K562 (cell line): Measurements from ENCODE around the gene RSPH3. TPM values are rescaled to one million over a fixed set of nuclear protein-coding genes. Genes with fewer than 3 reads are reported as not detected.

Source experiments
- ATAC-seq: fragments of 200-7000 bp; cut with Tn5 transposase; 3 replicates; pipeline ENCODE4 v1.9.1; 2020; ENCODE audit warnings: moderate library complexity
- BruUV-seq: library from RNA; stranded (reverse); fragments of 400-500 nt; replicated peaks from 2 replicates; lab custom pipeline; 2021; lab: Mats Ljungman, UMichigan
- CTCF ChIA-PET: fragments of 300-600 bp; formaldehyde crosslinking; extraction: SDS; loops from one replicate; lab custom pipeline; 2021; ENCODE audit warnings: low intra/inter-chr PET ratio; lab: Yijun Ruan, JAX
- POLR2A ChIA-PET: fragments of 300-600, 350-650 bp; sonication (Branson Sonifier 250); formaldehyde crosslinking; extraction: SDS; loops from one replicate; lab custom pipeline; 2021; ENCODE audit warnings: antibody characterized with exemption, inconsistent platforms; lab: Yijun Ruan, JAX
- DNase-seq, 4 experiments: peaks; one replicate each; pipeline versions ENCODE4 v3.0.0 to v3.0.0-alpha.2; 2011 to 2018; ENCODE audit warnings: low spot score in 3 of 4, mixed read lengths in 3 of 4; ENCODE audit errors: extremely low read depth in 1 of 4
- FAIRE-seq: peaks from 2 replicates; lab custom pipeline; 2011; peaks lifted over from hg19 to GRCh38; lab: Jason Lieb, UNC
- H2AFZ ChIP-seq: 2 replicates; pipeline ENCODE4 v1.6.0; 2011; ENCODE audit warnings: low read depth, low read length, control low read depth, inconsistent platforms
- H3K27ac ChIP-seq: fragments of 200-600 bp; 3 replicates; pipeline ENCODE4 v1.8.0; 2011; ENCODE audit warnings: low read depth, mild to moderate bottlenecking, control low read depth, inconsistent platforms, low read length, moderate library complexity, mixed read lengths; ENCODE audit errors: extremely low read depth
- H3K27me3 ChIP-seq, 2 experiments: fragments of 300-600 bp in 1 of 2; 2 replicates in 1 of 2; 3 replicates in 1 of 2; pipeline versions ENCODE4 v1.6.0 to v1.8.0; 2011; ENCODE audit warnings: inconsistent platforms in 2 of 2, low read length in 2 of 2, mild to moderate bottlenecking in 1 of 2, mixed read lengths in 1 of 2, moderate library complexity in 1 of 2; ENCODE audit not compliant: control insufficient read depth in 2 of 2, insufficient read depth in 2 of 2
- H3K36me3 ChIP-seq: fragments of 300-600 bp; 3 replicates; pipeline ENCODE4 v1.8.0; 2011; ENCODE audit warnings: mild to moderate bottlenecking, low read length, inconsistent platforms; ENCODE audit not compliant: control insufficient read depth, insufficient read depth
- H3K4me1 ChIP-seq, 2 experiments: fragments of 200-600 bp in 1 of 2; replicated peaks in 1 of 2; 2 replicates in 1 of 2; 3 replicates in 1 of 2; pipeline versions ENCODE4 v1.5.1 to v1.8.0; 2011; ENCODE audit warnings: inconsistent platforms in 2 of 2, low read length in 2 of 2, mild to moderate bottlenecking in 1 of 2, mixed read lengths in 1 of 2, moderate library complexity in 1 of 2; ENCODE audit not compliant: control insufficient read depth in 2 of 2, insufficient read depth in 2 of 2
- H3K4me2 ChIP-seq: 2 replicates; pipeline ENCODE4 v1.6.1; 2011; ENCODE audit warnings: low read length, control low read depth, inconsistent platforms, mixed read lengths; ENCODE audit not compliant: insufficient read depth
- H3K4me3 ChIP-seq: fragments of 200-600 bp; sonication (generic), shearing (Covaris generic); 2 replicates; pipeline ENCODE4 v1.5.1; 2016; ENCODE audit warnings: control low read depth, inconsistent platforms
- H3K79me2 ChIP-seq: fragments of 200-600 bp; 3 replicates; pipeline ENCODE4 v1.8.0; 2011; ENCODE audit warnings: low read length, inconsistent platforms; ENCODE audit not compliant: control insufficient read depth, insufficient read depth
- H3K9ac ChIP-seq, 2 experiments: 2 replicates each; pipeline versions ENCODE4 v1.6.0 to v1.6.1; 2011; ENCODE audit warnings: low read depth in 2 of 2, low read length in 2 of 2, control low read depth in 1 of 2, inconsistent platforms in 1 of 2, mild to moderate bottlenecking in 1 of 2, mixed read lengths in 1 of 2; ENCODE audit not compliant: insufficient read depth in 1 of 2
- H3K9me1 ChIP-seq: one replicate; pipeline ENCODE4 v1.6.0; 2011; ENCODE audit warnings: inconsistent platforms, mild to moderate bottlenecking, low read length, moderate library complexity; ENCODE audit not compliant: control insufficient read depth, insufficient read depth
- H3K9me3 ChIP-seq: replicated peaks from 2 replicates; pipeline ENCODE4 v1.5.1; 2011; ENCODE audit warnings: low read depth, low read length, inconsistent platforms; ENCODE audit not compliant: control insufficient read depth, insufficient read depth
- H4K20me1 ChIP-seq: replicated peaks from 2 replicates; pipeline ENCODE4 v1.6.1; 2011; ENCODE audit warnings: low read length, inconsistent platforms, mixed read lengths; ENCODE audit not compliant: control insufficient read depth, insufficient read depth
- ATF1 ChIP-seq, 2 experiments: fragments of 450-650 bp in 1 of 2; IDR thresholded peaks; 2 replicates each; pipeline ENCODE4 v1.6.1; 2016; ENCODE audit warnings: missing compliant biosample characterization in 1 of 2, missing genetic modification characterization in 1 of 2
- FUS ChIP-seq: fragments of 200-400 bp; formaldehyde crosslinking; optimal IDR thresholded peaks from 2 replicates; pipeline ENCODE3; 2017; ENCODE audit warnings: low read depth, low read length
- GMEB1 ChIP-seq: fragments of 250-450 bp; sonication (Bioruptor Pico); IDR thresholded peaks from 2 replicates; pipeline ENCODE4 v1.4.0; 2020; ENCODE audit warnings: mild to moderate bottlenecking
- GTF3C2 ChIP-seq: IDR thresholded peaks from 3 replicates; pipeline ENCODE4 v1.6.1; 2011; ENCODE audit warnings: borderline replicate concordance, mild to moderate bottlenecking, moderate library complexity; ENCODE audit not compliant: insufficient read length; ENCODE audit errors: extremely low read depth
- HMG20A ChIP-seq: fragments of 450-650 bp; formaldehyde crosslinking; conservative IDR thresholded peaks from 2 replicates; pipeline ENCODE4 v1.4.0; 2020; ENCODE audit warnings: mild to moderate bottlenecking, mixed read lengths
- HNRNPK ChIP-seq: fragments of 200-400 bp; formaldehyde crosslinking; IDR thresholded peaks from one replicate; pipeline ENCODE4 v1.6.1; 2018; ENCODE audit warnings: mild to moderate bottlenecking, low read depth, low read length; ENCODE audit not compliant: poor library complexity, severe bottlenecking
- HSF4 ChIP-seq: fragments of 250-450 bp; sonication (Bioruptor Pico); IDR thresholded peaks from 2 replicates; pipeline ENCODE4 v2.1.2; 2022; ENCODE audit warnings: mild to moderate bottlenecking, moderate library complexity, borderline replicate concordance
- NFE2L1 ChIP-seq: fragments of 450-650 bp; IDR thresholded peaks from 2 replicates; pipeline ENCODE4 v1.6.1; 2016; ENCODE audit warnings: missing genetic modification characterization, low read depth, mild to moderate bottlenecking, missing compliant biosample characterization, moderate library complexity, borderline replicate concordance
- PCBP1 ChIP-seq: fragments of 200-400 bp; formaldehyde crosslinking; IDR thresholded peaks from 2 replicates; pipeline ENCODE4 v1.6.1; 2018; ENCODE audit warnings: mild to moderate bottlenecking, low read depth, low read length; ENCODE audit not compliant: poor library complexity, severe bottlenecking
- PCBP2 ChIP-seq: fragments of 200-400 bp; formaldehyde crosslinking; IDR thresholded peaks from 2 replicates; pipeline ENCODE4 v1.6.1; 2018; ENCODE audit warnings: low read length, low read depth, mild to moderate bottlenecking, moderate library complexity; ENCODE audit not compliant: poor library complexity, severe bottlenecking
- POLR3A ChIP-seq: IDR thresholded peaks from 2 replicates; pipeline ENCODE4 v1.6.1; 2011; ENCODE audit warnings: borderline replicate concordance, mild to moderate bottlenecking, moderate library complexity; ENCODE audit not compliant: insufficient read length, insufficient read depth; ENCODE audit errors: extremely low read depth
- SNAPC5 ChIP-seq: fragments of 250-450 bp; sonication (Bioruptor Pico); IDR thresholded peaks from 2 replicates; pipeline ENCODE4 v1.8.0; 2021; ENCODE audit warnings: moderate library complexity, mild to moderate bottlenecking, inconsistent platforms
- SP2 ChIP-seq: IDR thresholded peaks from 2 replicates; pipeline ENCODE4 v1.6.1; 2011; ENCODE audit warnings: mild to moderate bottlenecking, low read depth, low read length, moderate library complexity; ENCODE audit not compliant: poor library complexity, severe bottlenecking; ENCODE audit errors: extremely low read depth
- THRAP3 ChIP-seq: fragments of 450-650 bp; IDR thresholded peaks from 2 replicates; pipeline ENCODE4 v1.6.1; 2016; ENCODE audit warnings: mild to moderate bottlenecking, inconsistent platforms, borderline replicate concordance
- ZNF23 ChIP-seq: fragments of 250-450 bp; sonication (Bioruptor Pico); IDR thresholded peaks from 2 replicates; pipeline ENCODE4 v1.4.0; 2020; ENCODE audit warnings: mild to moderate bottlenecking
- ZNF263 ChIP-seq: sonication (generic); formaldehyde crosslinking; IDR thresholded peaks from 2 replicates; pipeline ENCODE4 v1.8.0; 2022; ENCODE audit warnings: mild to moderate bottlenecking, missing genetic modification reagents, borderline replicate concordance
- WGBS: fragments of 100-300 bp; shearing (Covaris generic); methylation state at CpG from one replicate; pipeline ENCODE4 v1.1.6; 2016; ENCODE audit warnings: low coverage, mixed read lengths; ENCODE audit not compliant: insufficient coverage; ENCODE audit errors: missing lambda C conversion rate; 5-methylcytosine and 5-hydroxymethylcytosine counted together
- in situ Hi-C: fragments of 300-500 bp; cut with MboI; formaldehyde crosslinking; loops from 4 replicates; pipeline ENCODE4 v1.15.0; 2018; ENCODE audit warnings: inconsistent platforms, mixed read lengths
- intact Hi-C: fragments of 100-400 bp; cut with micrococcal nuclease; formaldehyde crosslinking; loops from 2 replicates; pipeline ENCODE4 v1.14.2; 2022
- polyA plus RNA-seq, 8 experiments: library from polyadenylated mRNA; depleted of rRNA in 4 of 8; stranded (reverse) in 5 of 8; unstranded in 3 of 8; fragments of >200 nt; fragmentation: Nextera tagmentation in 2 of 8; fragmentation: Illumina TruSeq in 1 of 8; extraction: Ambion mirVana in 2 of 8; extraction: Trizol in 1 of 8; gene quantifications; 2 replicates each; pipeline versions ENCODE4 v1.2.1 to v1.2.3, GENCODE V29; 2011 to 2014; ENCODE audit warnings: inconsistent platforms in 1 of 8, missing spikeins in 1 of 8
- total RNA-seq, 7 experiments: library from RNA; depleted of rRNA in 6 of 7; stranded (reverse); fragments of >200 nt in 6 of 7; fragmentation: Illumina TruSeq in 2 of 7; extraction: Trizol in 2 of 7; gene quantifications; 2 replicates each; pipeline versions ENCODE4 v1.2.1 to v1.2.3, GENCODE V29; 2011 to 2021; ENCODE audit warnings: low replicate concordance in 1 of 7

RSPH3 gene
- total and polyA plus RNA-seq, 9 of the 15 experiments (the other 6 are each of a cell fraction or from before 2014, with no cell fraction given), result 0.52 to 2.9 (median 1.5) TPM

DNA sequence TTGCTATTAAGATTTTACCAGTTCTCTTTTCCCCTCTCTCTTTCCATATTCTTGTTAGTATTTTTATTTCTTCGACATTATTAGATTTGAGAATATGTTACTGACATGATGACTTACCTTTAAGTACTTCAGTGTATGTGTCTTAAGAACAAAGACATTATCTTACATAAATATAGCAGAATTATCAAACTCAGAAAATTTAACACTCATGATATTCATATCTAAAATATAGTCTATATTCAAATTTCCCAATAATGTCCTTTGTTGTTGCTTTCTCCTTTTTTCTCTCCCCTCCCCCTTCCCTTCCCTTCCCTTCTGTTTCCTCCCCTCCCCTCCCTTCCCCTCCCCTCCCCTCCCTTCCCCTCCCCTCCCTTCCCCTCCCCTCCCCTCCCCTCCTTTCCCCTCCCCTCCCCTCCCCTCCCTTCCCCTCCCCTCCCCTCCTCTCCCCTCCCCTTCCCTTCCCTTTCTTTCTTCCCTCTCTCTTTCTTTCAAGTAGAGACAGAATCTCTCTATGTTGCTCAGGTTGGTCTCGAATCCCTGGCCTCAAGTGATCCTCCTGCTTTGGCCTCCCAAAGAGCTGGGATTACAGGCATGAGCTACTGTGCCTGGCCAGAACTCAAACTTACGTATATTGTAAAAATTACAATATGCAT, 56.5 kb downstream of the RSPH3 start:
- Histone ChIP-seq H3K9ac (no peak overlapping the region), H3K27me3 (peaks cover 0 to 11% of the 10 kb centered on the region in 2 experiments; a peak in 3 of 5 replicates), H3K27ac (no peak overlapping the region), H3K9me3 (no peaks in the 10 kb centered on the region)
- CTCF ChIA-PET, result no interaction called here
- FAIRE-seq, result no peak
- intact Hi-C loops, result no loop called here
- TF ChIP-seq ATF1 (CRISPR knock-in tag; IDR thresholded peaks at IDR 0.05) (no peak), ATF1 (tag; IDR thresholded peaks at IDR 0.05) (no peak), NFE2L1 (tag) (no peak), THRAP3 (no peak), GMEB1 (CRISPR knock-in tag) (no peak), GTF3C2 (no peak), POLR3A (no peak), ZNF23 (CRISPR knock-in tag) (no peak), PCBP1 (peak; percentile 99), SNAPC5 (CRISPR knock-in tag) (no peak), HMG20A (CRISPR knock-in tag) (no peak), FUS (no peak), ZNF263 (CRISPR knock-in tag) (no peak), PCBP2 (peak; percentile 98), HSF4 (CRISPR knock-in tag) (no peak), SP2 (no peak), HNRNPK (peak; percentile 97)
- TF ChIP-seq, all 486 proteins: peak for 3
- Histone ChIP-seq H4K20me1 (no peaks in the 10 kb centered on the region), H3K79me2 (no peaks in the 10 kb centered on the region), H3K9me1 (no peaks in the 10 kb centered on the region), H3K4me1 (peaks cover 0 to 12% of the 10 kb centered on the region in 2 experiments; a peak in 4 of 5 replicates), H3K4me2 (no peak overlapping the region), H3K36me3 (no peaks in the 10 kb centered on the region), H2AFZ (no peak overlapping the region), H3K4me3 (no peak overlapping the region)
- no peak for ATAC-seq
- no TSS peak for BruUV-seq
- 34% methylated on average over 3 of the region's 3 CpGs for WGBS
- DNase-seq, result no peak
- in situ Hi-C loops, result no loop called here
- POLR2A ChIA-PET, result no interaction called here
